Loucy (cell line): ENCODE results near the gene DOK6.

Experiments
- H2AFZ ChIP-seq: fragments of 200-600 bp; sonication (generic); 2 replicates; pipeline ENCODE4 v1.6.0; 2016; ENCODE audit warnings: antibody characterized with exemption, mild to moderate bottlenecking, low read length, moderate library complexity
- H3F3A ChIP-seq: fragments of 200-600 bp; 2 replicates; pipeline ENCODE4 v1.6.0; 2016; ENCODE audit warnings: antibody characterized with exemption, low read depth, mild to moderate bottlenecking
- H3K27me3 ChIP-seq: fragments of 200-600 bp; sonication (generic); 2 replicates; pipeline ENCODE4 v1.6.1; 2014; ENCODE audit warnings: low read length, mild to moderate bottlenecking; ENCODE audit not compliant: insufficient read depth, poor library complexity, severe bottlenecking
- H3K36me3 ChIP-seq: fragments of 200-600 bp; sonication (generic); 2 replicates; pipeline ENCODE4 v1.6.1; 2016; ENCODE audit warnings: low read length; ENCODE audit not compliant: insufficient read depth
- H3K4me1 ChIP-seq: fragments of 200-600 bp; sonication (generic); 2 replicates; pipeline ENCODE4 v1.5.1; 2014; ENCODE audit warnings: low read length, mild to moderate bottlenecking; ENCODE audit not compliant: insufficient read depth, poor library complexity, severe bottlenecking
- H3K4me2 ChIP-seq: fragments of 200-600 bp; sonication (generic); 2 replicates; pipeline ENCODE4 v1.6.0; 2014; ENCODE audit warnings: antibody characterized with exemption, low read length, low read depth, mild to moderate bottlenecking; ENCODE audit not compliant: poor library complexity, severe bottlenecking
- H3K4me3 ChIP-seq: fragments of 200-600 bp; sonication (generic); 2 replicates; pipeline ENCODE4 v1.5.1; 2014; ENCODE audit warnings: low read length, mild to moderate bottlenecking, mixed read lengths; ENCODE audit not compliant: poor library complexity, severe bottlenecking
- H3K79me2 ChIP-seq: fragments of 200-600 bp; sonication (generic); 2 replicates; pipeline ENCODE4 v1.6.1; 2014; ENCODE audit warnings: low read length; ENCODE audit not compliant: insufficient read depth
- H3K9ac ChIP-seq: fragments of 200-600 bp; sonication (generic); 2 replicates; pipeline ENCODE4 v1.6.0; 2014; ENCODE audit warnings: mild to moderate bottlenecking, low read depth, low read length, moderate library complexity; ENCODE audit not compliant: poor library complexity, severe bottlenecking
- H3K9me2 ChIP-seq: fragments of 200-600 bp; sonication (generic); replicated peaks from 2 replicates; pipeline ENCODE4 v1.6.1; 2016; ENCODE audit warnings: low read depth, low read length, mixed read lengths
- H3K9me3 ChIP-seq: fragments of 200-600 bp; sonication (generic); 2 replicates; pipeline ENCODE4 v1.6.1; 2014; ENCODE audit warnings: mild to moderate bottlenecking, antibody characterized with exemption, low read length, low read depth; ENCODE audit not compliant: insufficient read depth
- H4K20me1 ChIP-seq: fragments of 200-600 bp; sonication (generic); 2 replicates; pipeline ENCODE4 v1.6.0; 2014; ENCODE audit warnings: antibody characterized with exemption, low read length, mild to moderate bottlenecking; ENCODE audit not compliant: insufficient read depth, poor library complexity, severe bottlenecking
- EZH2phosphoT487 ChIP-seq: fragments of 200-600 bp; IDR thresholded peaks from 2 replicates; pipeline ENCODE4 v1.6.1; 2018; ENCODE audit warnings: antibody characterized with exemption, mild to moderate bottlenecking, moderate library complexity, borderline replicate concordance
- TF ChIP-seq, protein P1 (sequence below): fragments of 200-600 bp; sonication (generic); conservative IDR thresholded peaks from 2 replicates; pipeline ENCODE4 v1.5.1; 2014; ENCODE audit warnings: mild to moderate bottlenecking, antibody characterized with exemption, low read length

DOK6 gene

GRCh38 chr18:69777248-69777647, 376.6 kb downstream of the DOK6 start:
- H3K79me2 ChIP-seq, result no peaks in the 10 kb centered on the region
- TF ChIP-seq EZH2phosphoT487, result no peak
- TF ChIP-seq, protein P1, sequence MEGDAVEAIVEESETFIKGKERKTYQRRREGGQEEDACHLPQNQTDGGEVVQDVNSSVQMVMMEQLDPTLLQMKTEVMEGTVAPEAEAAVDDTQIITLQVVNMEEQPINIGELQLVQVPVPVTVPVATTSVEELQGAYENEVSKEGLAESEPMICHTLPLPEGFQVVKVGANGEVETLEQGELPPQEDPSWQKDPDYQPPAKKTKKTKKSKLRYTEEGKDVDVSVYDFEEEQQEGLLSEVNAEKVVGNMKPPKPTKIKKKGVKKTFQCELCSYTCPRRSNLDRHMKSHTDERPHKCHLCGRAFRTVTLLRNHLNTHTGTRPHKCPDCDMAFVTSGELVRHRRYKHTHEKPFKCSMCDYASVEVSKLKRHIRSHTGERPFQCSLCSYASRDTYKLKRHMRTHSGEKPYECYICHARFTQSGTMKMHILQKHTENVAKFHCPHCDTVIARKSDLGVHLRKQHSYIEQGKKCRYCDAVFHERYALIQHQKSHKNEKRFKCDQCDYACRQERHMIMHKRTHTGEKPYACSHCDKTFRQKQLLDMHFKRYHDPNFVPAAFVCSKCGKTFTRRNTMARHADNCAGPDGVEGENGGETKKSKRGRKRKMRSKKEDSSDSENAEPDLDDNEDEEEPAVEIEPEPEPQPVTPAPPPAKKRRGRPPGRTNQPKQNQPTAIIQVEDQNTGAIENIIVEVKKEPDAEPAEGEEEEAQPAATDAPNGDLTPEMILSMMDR, result no peak
- no peaks in the 10 kb centered on the region for H3K9me3 ChIP-seq
- no peaks in the 10 kb centered on the region for H3F3A ChIP-seq
- H3K27me3 ChIP-seq, result peaks cover 28% of the 10 kb centered on the region
- no peaks in the 10 kb centered on the region for H3K36me3 ChIP-seq
- no peaks in the 10 kb centered on the region for H3K9me2 ChIP-seq
- peaks cover 6% of the 10 kb centered on the region for H3K4me1 ChIP-seq
- H3K4me3 ChIP-seq, result no peak overlapping the region
- H3K9ac ChIP-seq, result no peak overlapping the region
- H4K20me1 ChIP-seq, result no peaks in the 10 kb centered on the region
- H3K4me2 ChIP-seq, result no peak overlapping the region
- H2AFZ ChIP-seq, result no peak overlapping the region

DNA sequence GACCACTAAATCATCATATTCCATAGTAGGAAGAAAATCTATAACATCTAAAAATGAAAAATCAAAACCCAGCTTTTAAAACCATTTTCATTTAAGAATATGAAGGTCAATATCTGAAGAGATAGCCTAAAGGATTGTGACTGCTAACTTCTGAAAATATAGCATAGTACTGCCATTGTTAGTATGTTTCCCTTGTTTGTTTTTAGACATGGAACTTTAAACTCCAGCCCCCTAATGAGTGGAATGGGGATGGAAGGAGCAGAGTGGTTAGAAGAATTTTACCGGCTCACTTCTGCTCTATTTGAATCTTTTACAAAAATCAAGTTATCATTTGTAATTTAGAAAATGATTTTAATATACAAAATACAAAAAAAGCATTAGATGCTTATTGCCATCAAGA, 378.0 kb downstream of the DOK6 start:
- no peaks in the 10 kb centered on the region for H3K36me3 ChIP-seq
- H3K9ac ChIP-seq, result no peak overlapping the region
- peaks cover 6% of the 10 kb centered on the region for H3K4me1 ChIP-seq
- no peak overlapping the region for H3K4me2 ChIP-seq
- no peaks in the 10 kb centered on the region for H3K9me3 ChIP-seq
- H2AFZ ChIP-seq, result no peak overlapping the region
- no peak overlapping the region for H3K4me3 ChIP-seq
- H3K9me2 ChIP-seq, result no peaks in the 10 kb centered on the region
- TF ChIP-seq, protein P1, result no peak
- no peak for TF ChIP-seq EZH2phosphoT487
- no peaks in the 10 kb centered on the region for H4K20me1 ChIP-seq
- H3F3A ChIP-seq, result no peaks in the 10 kb centered on the region
- H3K27me3 ChIP-seq, result peaks cover 13% of the 10 kb centered on the region
- H3K79me2 ChIP-seq, result no peaks in the 10 kb centered on the region

- H3K4me1 ChIP-seq, result no peaks in the 10 kb centered on the region
- H3K4me3 ChIP-seq, result no peak overlapping the region
- no peaks in the 10 kb centered on the region for H3K9me3 ChIP-seq
- TF ChIP-seq, protein P1, result no peak
- no peak for TF ChIP-seq EZH2phosphoT487
- H3K4me2 ChIP-seq, result no peak overlapping the region
- H3K79me2 ChIP-seq, result no peaks in the 10 kb centered on the region
- H3K9ac ChIP-seq, result no peak overlapping the region
- H3K36me3 ChIP-seq, result no peaks in the 10 kb centered on the region
- no peak overlapping the region for H2AFZ ChIP-seq
- H3F3A ChIP-seq, result no peaks in the 10 kb centered on the region
- peaks cover 9% of the 10 kb centered on the region for H3K27me3 ChIP-seq
- no peaks in the 10 kb centered on the region for H4K20me1 ChIP-seq
- no peaks in the 10 kb centered on the region for H3K9me2 ChIP-seq
These were observed 380.2 kb downstream of the DOK6 start for GRCh38 chr18:69780851-69781250.
